ENCODE measurements around the gene PARP3. TPM values are rescaled to one million over a fixed set of nuclear protein-coding genes. Genes with fewer than 3 reads are reported as not detected.

The PARP3 gene
- total RNA-seq, 4 donors from 2014 or later: 13.4 to 39.0 (median 29.5) TPM

DNA sequence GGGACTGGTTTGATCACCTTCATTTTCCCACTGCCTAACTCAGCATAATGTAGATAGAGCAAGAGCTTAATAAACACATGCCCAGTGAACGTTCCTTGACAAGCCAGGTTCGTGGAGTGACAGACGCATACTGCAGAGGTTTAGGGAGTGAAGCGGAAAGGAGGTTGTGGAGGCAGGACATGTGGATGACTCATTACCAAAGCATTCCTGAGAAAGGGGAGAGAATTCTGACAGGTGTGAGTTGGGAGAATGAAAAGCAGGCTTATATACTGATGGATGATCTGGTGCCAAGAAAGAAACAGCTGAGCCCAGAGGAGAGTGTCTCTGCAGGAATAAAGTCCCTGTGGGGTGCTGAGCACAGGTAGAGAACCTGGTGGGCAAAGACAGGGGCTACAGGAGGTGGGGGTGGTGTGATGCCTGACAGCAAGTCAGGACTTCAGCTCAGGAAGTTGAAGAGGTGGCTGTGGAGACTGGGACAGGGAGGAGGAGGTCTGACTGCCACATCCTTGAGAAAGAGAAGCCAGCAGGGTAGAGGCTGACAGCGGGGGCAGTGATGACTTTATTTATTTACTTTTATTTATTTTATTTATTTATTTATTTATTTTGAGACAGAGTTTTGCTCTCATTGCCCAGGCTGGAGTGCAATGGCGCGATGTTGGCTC, 55.9 kb downstream of the PARP3 start:
- TF ChIP-seq, protein P1, sequence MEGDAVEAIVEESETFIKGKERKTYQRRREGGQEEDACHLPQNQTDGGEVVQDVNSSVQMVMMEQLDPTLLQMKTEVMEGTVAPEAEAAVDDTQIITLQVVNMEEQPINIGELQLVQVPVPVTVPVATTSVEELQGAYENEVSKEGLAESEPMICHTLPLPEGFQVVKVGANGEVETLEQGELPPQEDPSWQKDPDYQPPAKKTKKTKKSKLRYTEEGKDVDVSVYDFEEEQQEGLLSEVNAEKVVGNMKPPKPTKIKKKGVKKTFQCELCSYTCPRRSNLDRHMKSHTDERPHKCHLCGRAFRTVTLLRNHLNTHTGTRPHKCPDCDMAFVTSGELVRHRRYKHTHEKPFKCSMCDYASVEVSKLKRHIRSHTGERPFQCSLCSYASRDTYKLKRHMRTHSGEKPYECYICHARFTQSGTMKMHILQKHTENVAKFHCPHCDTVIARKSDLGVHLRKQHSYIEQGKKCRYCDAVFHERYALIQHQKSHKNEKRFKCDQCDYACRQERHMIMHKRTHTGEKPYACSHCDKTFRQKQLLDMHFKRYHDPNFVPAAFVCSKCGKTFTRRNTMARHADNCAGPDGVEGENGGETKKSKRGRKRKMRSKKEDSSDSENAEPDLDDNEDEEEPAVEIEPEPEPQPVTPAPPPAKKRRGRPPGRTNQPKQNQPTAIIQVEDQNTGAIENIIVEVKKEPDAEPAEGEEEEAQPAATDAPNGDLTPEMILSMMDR (IDR thresholded peaks at IDR 0.05; ENCODE audit: low read depth): no peak

Small RNA genes lying within 50 kb of the gene (small RNA-seq; reads per million reads assigned to genes)
- gene AC115284.1: not detected

Other genes starting within 250 kb of the PARP3 start
- gene GRM2, start 235.3 kb upstream of the PARP3 start, total RNA-seq: under 1 TPM in 1 of 4 donors, not detected in 3; 0.17 TPM
- gene IQCF6, start 163.1 kb upstream of the PARP3 start, total RNA-seq: not detected
- not detected for gene IQCF2, start 80.7 kb upstream of the PARP3 start, total RNA-seq
- gene IQCF5, start 66.8 kb upstream of the PARP3 start, total RNA-seq: not detected
- not detected for gene IQCF1, start 39.0 kb upstream of the PARP3 start, total RNA-seq
- 10 to 100 TPM in 2 of 4 donors, 1 to 10 TPM in 2; 8.1 to 18.1 (median 11.5) TPM for gene RRP9, start 459 bp upstream of the PARP3 start, total RNA-seq
- under 1 TPM in 1 of 4 donors, not detected in 3; 0.94 TPM for gene GPR62, start 13.0 kb downstream of the PARP3 start, total RNA-seq
- 10 to 100 TPM; 10.8 to 39.9 (median 19.0) TPM for gene PCBP4, start 25.1 kb downstream of the PARP3 start, total RNA-seq
- gene ABHD14B, start 31.7 kb downstream of the PARP3 start, total RNA-seq: 100 to 1,000 TPM in 1 of 4 donors, 10 to 100 TPM in 3; 46.0 to 122 (median 76.9) TPM
- 10 to 100 TPM; 15.3 to 37.7 (median 26.0) TPM for gene ABHD14A, start 32.7 kb downstream of the PARP3 start, total RNA-seq
- 10 to 100 TPM; 24.5 to 60.3 (median 31.4) TPM for gene ACY1, start 41.2 kb downstream of the PARP3 start, total RNA-seq
- 1,000 to 10,000 TPM; 1,093 to 1,919 (median 1,775) TPM for gene RPL29, start 53.5 kb downstream of the PARP3 start, total RNA-seq
- 10 to 100 TPM in 2 of 4 donors, 1 to 10 TPM in 2; 5.9 to 15.6 (median 9.7) TPM for gene DUSP7, start 114.2 kb downstream of the PARP3 start, total RNA-seq
- gene POC1A, start 212.1 kb downstream of the PARP3 start, total RNA-seq: 1 to 10 TPM in 2 of 4 donors, under 1 TPM in 2; 0.38 to 2.4 (median 1.2) TPM

Data from subcutaneous adipose tissue (tissue), 4 donors.